Occipital lobe (tissue), 2 donors: Measurements from ENCODE around the gene PPM1A. TPM values are rescaled to one million over a fixed set of nuclear protein-coding genes. Genes with fewer than 3 reads are reported as not detected.

ENCODE experiments used
- DNase-seq: peaks from one replicate; lab custom pipeline; 2025; lab: John Stamatoyannopoulos, UW
- total RNA-seq: library from RNA; depleted of rRNA; stranded (reverse); fragments of >200 nt; gene quantifications from one replicate; pipeline ENCODE4 v1.2.3, GENCODE V29; 2014

The PPM1A gene
- total RNA-seq, result 90.0 TPM

DNA sequence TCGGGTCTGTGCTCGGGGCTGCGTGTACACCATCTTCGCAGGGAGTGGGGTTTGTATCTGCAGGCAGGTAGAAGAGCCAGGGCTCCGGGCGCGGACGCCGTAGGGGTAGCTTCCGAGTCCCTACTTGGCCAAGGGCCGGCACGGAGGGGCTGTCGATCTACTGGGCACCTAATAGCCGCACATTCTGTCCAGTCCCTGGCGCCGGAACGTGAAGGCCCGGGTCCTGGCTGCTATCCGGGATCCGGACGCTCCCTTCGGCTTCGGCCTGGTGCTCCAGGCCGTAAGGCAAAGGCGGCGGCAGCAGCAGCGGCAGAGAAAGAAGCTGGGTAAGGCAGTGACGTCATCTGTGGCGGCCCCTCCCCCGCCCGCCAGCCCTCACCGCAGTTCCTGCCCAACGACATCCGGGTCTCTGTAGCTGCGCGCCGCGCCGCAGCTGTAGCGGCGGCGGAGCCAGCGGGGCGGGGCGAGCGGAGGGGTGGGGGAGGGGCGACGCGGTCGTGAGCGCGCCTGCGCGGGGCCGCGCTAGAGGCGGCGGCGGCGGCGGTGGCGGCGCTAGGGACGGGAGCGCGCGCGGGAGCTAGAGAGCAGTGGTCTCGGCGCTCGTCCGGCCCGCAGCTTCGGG, at the start of gene PPM1A:
Gene PPM1A, plus strand, starts transcription at position 525 of the 622 bp plus-strand sequence. CDS start 33,483 bp downstream, outside the sequence.
- DNase-seq, result peak; percentile 89

- DNase-seq, result no peak
Observed at GRCh38 chr14:60199321-60199720, 49.7 kb upstream of the PPM1A start.

DNA sequence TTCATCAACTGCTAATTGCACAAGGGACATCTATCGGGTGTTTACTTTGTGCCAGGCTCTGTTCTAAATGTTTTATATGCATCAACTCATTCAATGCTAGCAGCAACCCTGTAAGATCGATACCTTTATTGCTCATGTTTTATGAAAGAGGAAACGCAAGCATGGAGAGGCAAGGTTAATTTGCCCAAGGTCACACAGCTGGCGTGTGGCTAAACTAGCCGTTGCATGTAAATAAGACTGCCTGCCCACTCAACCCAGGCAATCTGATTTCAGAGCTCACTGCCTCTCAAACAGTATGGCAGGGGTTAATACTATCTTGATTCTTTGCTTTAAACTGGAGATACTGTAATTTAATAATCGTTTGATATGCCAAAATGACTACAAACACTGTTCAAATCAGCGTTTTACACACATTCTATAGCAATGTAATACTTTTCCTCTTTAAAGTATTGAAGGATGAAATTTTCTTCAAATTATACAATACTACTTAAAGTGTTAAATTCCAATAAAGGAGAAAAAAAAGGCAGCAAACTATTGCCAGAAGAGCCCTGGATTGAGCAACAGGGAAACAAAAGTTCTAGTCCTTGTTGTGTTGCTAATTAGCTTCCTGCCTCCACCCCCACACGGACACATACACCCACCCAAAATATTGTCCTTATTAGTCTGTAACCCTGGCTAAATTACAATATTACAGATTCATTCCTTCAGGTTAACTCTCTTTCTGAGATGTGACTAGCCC, 44.7 kb upstream of the PPM1A start:
- no peak for DNase-seq

- DNase-seq, result no peak
Observed at GRCh38 chr14:60204843-60205774, 43.9 kb upstream of the PPM1A start.

- no peak for DNase-seq
Observed at GRCh38 chr14:60206249-60206670, 42.8 kb upstream of the PPM1A start.

DNA sequence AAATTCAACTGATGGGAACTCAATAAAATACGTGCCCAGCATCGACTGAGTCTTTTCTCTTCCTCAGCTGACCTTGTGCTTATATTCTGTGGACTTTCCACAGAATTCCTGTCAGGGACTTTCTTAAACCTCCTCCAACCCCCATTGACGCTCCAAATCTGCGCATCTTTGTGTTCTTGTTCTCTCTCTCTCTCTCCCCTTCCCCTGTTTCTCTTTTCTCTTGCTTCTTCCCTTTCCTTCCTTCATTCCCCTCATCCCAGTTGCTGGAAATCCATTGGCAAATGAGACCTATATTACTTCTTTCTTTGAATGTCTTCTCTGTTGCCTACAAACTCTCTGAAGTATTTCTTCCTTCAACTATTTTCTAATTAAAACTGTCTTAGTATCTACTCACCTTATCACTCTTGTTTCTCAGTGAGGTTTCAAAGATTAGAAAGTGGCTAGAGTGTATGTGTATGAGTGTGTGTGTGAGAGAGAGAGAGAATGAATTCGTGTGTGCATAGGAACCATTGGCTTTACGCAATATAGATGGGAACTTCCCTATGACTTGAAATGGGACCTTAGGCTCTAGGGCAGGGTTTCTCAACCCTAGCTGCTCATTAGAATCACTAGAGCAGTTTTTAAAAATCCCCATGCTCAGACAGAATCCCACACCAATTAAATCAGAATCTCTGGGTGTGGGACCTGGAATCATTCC, 42.0 kb upstream of the PPM1A start:
- DNase-seq, result no peak

DNA sequence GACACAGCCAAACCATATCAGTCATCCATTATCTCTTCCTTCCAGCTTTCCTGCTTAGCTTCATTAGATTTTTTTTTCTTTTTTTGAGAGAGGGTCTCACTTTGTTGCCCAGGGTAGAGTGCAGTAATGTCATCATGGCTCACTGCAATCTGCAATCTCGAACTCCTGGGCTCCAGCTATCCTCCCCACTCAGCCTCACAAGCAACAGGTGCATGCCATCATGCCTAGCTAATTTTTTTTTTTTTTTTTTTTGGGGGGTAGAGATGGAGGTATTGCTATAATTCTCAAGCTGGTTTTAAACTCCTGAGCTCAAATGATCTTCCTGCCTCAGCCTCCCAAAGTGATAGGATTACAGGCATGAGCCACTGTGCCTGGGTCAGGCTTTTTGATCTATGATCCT, 38.3 kb upstream of the PPM1A start:
- no peak for DNase-seq

DNA sequence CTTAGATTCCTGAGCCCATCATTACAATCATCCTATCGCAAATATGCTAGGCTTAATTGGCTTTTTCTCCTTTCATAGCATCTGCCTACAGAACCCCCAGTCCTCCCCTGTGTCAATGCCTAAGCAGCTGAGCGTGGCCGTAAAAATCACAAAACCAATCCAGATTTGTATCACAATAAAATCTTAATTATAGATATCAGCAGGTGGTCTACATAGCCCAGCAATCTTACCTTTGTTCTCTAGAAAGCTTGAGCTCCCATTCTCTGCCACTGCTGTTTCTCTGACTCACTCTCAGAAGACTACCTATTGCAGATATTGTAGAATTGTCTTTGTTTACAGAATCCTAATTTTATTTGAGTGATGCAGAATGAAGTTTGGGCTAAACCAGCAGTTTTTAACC, 37.9 kb upstream of the PPM1A start:
- DNase-seq, result no peak

DNA sequence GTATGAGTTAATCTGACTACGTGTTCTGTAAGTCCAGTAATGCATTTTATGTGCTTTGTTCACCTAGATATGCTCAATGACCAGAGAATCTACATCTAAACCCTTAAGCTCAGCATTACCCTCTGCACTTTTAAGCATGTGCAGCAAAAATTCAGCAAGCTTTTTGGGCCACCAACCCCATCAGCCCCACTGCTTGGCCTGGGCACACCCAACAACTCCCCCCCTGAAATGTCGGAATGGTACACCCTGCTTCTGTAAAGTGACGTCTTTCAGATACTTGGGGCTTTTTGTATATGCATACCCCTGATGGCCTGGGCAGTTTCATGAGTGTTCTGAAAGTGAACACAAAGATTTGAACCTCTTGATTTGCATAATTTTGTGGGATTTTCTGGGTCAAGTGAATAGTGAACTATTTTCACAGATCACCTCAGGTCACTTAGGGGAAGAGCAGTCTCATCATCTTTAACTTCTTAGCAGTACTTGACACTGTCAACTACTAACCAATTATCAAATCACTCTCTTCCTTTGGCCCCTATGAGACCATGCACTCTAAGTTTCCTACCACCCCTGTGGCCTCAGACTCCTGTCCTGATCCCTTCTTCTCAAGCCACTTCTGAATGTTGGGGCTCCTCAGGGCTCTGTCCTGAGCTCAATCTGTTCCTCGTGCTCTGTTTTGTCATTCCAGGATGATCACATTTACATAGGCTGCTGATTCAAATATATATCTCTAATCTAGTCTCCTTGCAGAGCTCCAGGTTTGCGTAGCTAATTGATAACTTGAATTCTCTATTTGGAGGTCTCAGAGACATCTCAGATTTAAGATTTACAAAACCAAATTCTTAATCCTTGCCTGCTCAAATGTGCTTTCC, 36.3 kb upstream of the PPM1A start:
- no peak for DNase-seq

DNA sequence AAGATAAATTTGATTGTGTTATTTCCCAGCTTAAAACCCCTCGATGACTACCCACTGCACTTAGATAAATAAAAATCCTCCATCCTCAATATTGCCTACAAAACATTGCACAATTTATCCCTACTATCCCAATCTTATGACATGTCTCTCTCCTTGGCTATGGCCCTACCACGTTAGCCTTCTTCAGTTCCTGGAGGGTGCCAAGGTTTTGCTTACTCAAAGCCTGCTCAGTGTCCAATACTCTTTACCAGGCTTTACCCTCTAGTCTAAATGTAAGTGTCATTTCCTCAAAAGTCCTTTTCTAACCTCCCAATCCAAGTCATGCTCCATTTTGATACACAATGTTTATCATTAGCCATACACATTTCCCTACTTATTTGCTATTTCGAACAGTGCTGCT, 35.0 kb upstream of the PPM1A start:
- DNase-seq, result no peak

DNA sequence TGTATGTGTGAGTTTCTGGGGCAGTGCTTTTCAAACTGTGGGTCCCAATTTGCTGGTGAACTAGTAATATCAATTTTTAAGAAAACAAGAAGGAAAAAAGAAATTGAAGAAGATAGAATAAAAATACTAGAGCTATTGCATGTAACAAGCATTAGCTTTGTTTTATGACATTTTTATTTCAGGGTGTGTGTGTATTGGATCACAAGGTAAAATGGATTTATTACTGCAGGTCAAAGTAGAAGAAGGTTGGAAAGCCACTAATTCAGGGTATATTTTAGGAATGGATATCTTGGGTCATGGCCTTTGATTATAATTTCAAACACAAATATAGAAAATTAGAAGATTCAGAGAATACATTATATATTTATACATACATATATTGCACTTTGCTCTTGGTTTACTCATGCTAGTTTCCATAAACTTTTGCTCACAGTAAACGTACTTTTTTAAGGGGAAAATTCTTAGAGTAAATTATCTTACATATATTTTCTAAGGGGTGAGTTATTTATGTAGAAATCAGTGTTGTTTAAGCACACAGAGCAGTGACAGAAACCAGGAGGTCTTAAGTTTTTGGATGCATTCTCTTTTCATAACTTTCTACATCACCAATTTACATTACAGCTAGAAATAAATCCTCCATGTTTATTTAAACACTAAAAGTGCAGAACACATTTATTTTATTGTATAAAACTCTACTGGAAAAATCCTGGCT, 34.5 kb upstream of the PPM1A start:
- no peak for DNase-seq

- no peak for DNase-seq
Observed at GRCh38 chr14:60215127-60215444, 33.9 kb upstream of the PPM1A start.

DNA sequence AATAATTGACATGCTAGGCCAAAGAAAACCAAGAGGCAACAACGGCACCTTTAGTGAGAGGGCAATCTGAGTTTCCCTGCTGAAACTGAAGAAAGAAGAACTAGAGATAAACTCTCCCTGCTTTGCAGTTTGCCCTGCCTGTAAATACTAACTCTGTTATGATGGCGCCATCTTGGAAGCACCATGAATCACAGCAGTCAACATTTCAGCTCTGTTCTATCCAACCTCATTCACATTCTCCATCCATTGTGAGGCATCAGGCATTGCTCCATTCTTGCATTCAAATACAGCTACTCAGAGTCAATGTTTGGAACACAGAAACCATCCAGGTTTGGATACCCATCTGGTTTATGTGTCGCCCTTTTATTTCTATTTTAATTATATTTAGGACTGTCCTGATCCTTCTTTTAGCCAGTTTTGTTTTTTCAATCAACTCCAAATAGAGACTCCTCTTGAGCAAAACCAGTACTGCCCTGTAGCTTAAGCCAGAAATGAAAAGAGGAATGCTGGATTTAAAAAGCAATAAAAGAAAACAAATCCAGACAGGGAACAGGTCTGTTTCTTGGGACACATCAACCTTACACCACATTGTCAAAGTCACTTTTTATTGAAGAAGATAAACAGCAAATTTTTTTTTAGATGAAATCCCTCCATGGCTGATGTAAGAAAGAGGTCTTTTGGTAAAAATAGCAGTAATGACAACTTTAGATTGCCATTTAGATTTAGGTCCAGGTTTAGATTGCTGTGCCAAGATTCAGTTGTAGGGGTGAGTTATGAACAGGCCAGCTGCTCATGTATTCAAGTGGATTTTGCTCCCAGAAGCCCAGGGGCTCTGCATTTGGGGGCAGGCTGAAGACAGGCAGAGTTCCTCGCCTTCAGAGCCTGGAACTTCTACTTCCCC, 33.3 kb upstream of the PPM1A start:
- no peak for DNase-seq

DNA sequence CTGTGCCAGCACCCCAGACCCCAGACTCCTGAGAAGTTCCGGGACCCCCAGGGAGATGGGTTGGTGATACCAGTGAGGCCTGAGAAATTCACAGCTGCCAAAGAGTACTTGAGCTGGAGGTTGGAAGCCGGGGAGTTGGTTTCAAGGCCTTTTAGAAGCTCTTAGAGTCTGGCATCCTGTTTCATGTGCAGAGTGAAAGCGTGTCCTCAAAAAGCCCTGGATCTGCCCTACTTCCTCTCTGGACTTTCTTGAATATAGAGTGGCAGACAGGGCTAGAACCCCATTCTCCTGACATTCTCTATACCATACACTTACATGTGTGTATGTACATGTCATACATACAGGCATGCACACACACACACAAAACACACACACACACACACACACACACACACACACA, 31.3 kb upstream of the PPM1A start:
- no peak for DNase-seq

DNA sequence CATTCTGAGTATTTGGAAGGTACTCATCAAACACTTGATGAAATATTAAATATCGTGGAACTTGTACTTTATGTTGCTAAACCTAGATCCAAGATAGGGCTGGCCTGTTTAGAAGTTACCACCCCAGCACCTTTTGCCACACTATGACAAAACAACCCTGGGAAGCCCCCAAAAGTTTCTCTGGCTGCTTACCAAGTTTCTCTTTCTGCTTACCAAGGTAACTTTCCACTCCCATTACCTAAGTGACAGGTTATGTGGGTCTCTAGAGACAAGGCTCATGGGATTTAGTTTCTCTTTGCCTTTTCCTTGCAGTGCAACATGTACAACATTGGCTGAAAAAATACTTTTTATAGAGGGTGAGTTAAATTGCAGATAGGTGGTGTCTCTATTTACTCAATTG, 28.9 kb upstream of the PPM1A start:
- no peak for DNase-seq

- no peak for DNase-seq
Observed at GRCh38 chr14:60220917-60221316, 28.1 kb upstream of the PPM1A start.

GRCh38 chr14:60221457-60221856, 27.6 kb upstream of the PPM1A start:
- no peak for DNase-seq

DNA sequence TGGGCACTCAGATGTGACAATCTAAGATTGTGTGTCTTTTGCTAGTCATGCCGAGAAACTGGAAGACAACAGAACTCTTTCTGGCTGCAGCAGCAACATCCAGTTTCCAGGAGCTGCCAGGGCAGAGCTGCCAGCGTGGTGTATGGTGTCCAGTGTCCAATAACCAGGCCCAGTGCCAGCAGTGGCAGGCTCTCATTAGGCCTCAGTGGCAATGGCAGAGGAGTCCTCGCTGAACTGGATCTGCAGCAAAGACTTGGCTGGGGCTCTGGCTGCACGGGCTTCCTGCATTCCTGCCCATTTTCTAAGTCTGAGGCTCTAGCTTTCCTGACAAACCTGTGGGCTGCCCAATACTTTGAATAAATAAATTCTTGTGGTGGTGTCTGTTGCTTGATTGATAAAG, 26.2 kb upstream of the PPM1A start:
- DNase-seq, result peak; percentile 57

DNA sequence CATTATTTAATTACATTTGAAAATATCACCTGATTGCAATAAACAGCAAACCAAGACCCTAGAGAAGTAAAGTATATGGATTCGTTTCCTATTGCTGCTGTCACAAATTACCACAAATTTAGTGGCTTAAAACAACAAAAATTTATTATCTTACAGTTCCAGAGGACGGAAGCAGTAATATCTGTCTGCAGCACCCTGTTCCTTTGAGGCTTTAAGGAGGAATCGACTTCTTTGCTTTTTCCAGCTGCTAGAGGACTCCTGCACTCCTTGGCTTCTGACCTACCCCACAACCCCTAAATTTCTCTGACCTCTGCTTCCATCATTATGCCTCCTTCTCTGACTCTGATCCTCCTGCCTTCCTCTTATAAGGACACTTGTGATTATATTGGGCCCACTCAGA, 23.8 kb upstream of the PPM1A start:
- DNase-seq, result no peak
